Tibial nerve (tissue), 3 donors: ENCODE data around the gene ZP2.

Experiments used
- CTCF ChIP-seq, 5 experiments: fragments of 200-600 bp in 3 of 5; fragments of 450-650 bp in 2 of 5; sonication (generic) in 3 of 5; IDR thresholded peaks; one replicate each; pipeline ENCODE4 v1.5.1; 2016 to 2019; ENCODE audit warnings: antibody characterized with exemption in 5 of 5, mild to moderate bottlenecking in 3 of 5, moderate library complexity in 2 of 5
- POLR2A ChIP-seq, 2 donors: fragments of 450-650 bp; IDR thresholded peaks; one replicate each; pipeline ENCODE4 v1.6.1; 2017; ENCODE audit warnings: antibody characterized with exemption in 2 of 2, mild to moderate bottlenecking in 2 of 2, moderate library complexity in 2 of 2

GRCh38 chr16:21179983-21180365 lies 31.4 kb downstream of the ZP2 start:
- no peak for TF ChIP-seq CTCF (IDR thresholded peaks at IDR 0.05)
- TF ChIP-seq POLR2A (IDR thresholded peaks at IDR 0.05): no peak
